Stimulated activated CD4-positive, alpha-beta T cell treated with anti-CD3 and anti-CD28 coated beads, Interleukin-4, amount 100 ng/mL, for 4 hours (primary cell): ENCODE data around the gene ATP5MC2.
A peak's percentile ranks its signal among the peaks of the same experiment; 100 is the strongest.
"Not testable (repeated sequence)": the region's sequence is repeated elsewhere in the genome, so short reads cannot be mapped to it uniquely, and the experiment has no call there.

Experiments used
- DNase-seq, 2 experiments: peaks; one replicate each; pipeline ENCODE4 v3.0.0-alpha.2; 2020

The ATP5MC2 gene

DNA sequence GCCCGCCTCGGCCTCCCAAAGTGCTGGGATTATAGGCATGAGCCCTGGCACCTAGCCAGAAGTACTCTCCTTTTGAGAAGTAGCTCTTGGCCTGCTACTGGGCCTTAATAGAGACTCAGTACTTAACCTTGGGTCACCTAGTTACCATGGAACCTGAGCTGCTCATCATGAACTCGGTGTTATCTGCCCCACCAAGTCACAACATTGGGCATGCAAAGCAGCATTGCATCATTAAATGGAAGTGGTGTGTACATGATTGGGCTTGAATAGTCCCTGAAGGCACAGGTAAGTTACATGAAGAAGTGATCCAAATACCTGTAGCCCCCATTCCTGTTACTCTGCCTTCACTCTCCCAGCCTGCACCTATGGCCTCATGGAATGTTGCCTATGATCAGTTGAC is 31.8 kb downstream of the ATP5MC2 start:
- DNase-seq, result no peak

DNA sequence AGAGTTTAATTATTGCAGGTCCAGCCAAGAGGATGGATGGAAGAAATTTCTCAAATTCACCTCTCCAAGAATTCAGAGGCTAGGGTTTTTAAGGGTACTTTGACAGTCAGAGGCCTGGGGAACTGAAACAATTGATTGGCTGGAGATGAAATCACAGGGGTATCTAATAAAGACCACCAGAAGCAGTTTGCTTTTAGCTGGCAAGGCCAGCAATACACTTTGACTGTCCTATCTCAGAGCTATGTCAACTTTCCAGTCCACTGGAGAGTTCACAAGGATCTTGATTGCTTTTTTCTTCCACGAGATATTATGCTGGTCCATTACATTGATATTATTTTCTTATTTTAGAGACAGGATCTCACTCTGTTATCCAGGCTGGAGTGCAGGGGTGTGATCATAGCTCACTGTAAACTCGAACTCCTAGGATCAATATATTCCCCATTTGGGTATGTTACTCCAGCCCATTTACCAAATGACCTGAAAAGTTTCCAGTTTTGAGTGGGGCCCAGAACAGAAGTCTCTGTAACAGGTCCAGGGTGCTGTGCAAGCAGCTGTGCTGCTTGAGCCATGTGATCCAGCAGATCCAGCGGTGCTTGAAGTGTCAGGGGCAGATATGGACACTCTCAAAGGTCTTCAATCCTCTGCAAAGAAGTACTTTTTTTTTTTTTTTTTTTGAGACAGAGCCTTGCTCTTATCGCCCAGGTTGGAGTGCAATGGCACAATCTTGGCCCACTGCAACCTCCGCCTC is 32.5 kb downstream of the ATP5MC2 start:
- no peak for DNase-seq

DNA sequence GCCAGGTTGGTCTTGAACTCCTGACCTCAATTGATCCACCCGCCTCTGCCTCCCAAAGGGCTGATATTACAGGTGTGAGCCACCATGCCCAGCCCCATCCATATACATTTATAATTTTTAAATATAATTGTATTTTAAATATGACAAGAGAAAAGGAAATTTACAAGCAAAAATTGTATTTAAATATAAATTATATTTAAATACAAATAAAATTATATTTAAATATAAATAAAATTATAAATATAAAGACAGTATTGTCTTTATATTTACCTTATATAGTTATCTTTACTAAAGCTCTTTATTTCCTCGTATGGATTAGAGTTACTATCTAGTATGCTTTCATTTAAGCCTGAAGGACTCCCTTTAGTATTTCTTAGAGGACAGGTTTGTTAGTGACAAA is 37.8 kb downstream of the ATP5MC2 start:
- DNase-seq, result no peak

DNA sequence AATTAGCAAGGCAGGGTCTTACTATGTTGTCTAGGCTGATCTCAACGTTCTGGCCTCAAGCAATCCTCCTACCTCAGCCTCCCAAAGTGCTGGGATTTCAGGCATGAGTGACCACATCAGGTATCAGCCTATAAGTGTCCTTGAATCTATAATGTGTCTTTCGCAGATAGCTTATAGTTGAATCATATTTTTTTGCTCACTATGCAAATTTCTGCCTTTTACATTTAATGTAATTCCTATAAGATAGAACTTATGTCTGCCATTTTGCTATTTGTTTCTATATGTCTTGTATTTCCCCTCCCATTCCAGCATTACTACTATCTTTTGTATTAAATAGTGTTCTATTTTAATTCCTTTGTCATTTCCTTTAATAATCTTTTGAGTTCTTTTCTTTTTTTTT is 39.2 kb downstream of the ATP5MC2 start:
- no peak for DNase-seq

DNA sequence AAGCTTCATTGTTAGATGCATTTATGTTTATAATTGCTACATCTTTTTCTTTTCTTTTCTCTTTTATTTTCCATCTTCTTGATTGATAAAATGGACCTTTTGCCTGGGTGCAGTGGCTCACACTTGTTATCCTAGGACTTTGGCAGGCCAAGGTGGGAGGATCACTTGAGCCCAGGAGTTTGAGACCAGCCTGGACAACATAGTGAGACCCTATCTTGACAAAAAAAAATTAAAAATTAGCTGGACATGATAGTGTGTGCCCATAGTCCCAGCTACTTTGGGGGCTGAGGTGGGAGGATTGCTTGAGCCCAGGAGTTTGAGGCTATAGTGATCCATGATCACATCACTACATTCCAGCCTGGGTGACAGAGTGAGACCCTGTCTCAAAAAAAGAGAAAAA is 40.2 kb downstream of the ATP5MC2 start:
- DNase-seq, result not testable (repeated sequence)

DNA sequence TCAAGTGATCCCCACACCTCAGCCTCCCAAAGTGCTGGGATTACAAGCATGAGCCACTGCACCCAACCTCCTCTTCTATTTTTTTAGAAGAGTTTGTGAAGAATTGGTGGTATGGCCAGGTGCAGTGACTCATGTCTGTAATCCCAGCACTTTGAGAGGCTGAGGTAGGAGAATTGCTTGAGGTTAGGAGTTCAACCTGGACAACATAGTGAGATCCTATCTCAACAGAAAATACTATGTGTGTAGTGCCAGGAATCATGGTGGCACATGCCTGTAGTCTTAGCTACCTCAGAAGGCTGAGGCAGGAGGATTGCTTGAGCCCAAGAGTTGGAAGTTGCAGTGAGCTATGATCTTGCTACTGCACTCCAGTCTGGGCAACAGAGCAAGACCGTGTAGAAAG is 44.2 kb downstream of the ATP5MC2 start:
- DNase-seq, result no peak

DNA sequence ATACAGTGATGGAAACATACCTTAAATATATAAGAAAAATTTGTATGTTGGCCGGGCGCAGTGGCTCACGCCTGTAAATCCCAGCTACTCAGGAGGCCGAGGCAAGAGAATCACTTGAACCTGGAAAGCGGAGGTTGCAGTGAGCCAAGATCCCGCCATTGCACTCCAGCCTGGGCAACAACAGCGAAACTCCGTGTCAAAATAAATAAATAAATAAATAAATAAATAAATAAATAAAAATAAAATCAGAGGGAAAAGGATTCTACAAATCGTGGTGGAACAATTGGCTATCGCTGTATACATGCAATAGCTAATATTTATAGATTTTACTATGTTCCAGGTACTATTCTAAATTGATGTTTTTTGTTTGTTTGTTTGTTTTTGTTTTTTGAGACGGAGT is 48.0 kb downstream of the ATP5MC2 start:
- no peak for DNase-seq

DNA sequence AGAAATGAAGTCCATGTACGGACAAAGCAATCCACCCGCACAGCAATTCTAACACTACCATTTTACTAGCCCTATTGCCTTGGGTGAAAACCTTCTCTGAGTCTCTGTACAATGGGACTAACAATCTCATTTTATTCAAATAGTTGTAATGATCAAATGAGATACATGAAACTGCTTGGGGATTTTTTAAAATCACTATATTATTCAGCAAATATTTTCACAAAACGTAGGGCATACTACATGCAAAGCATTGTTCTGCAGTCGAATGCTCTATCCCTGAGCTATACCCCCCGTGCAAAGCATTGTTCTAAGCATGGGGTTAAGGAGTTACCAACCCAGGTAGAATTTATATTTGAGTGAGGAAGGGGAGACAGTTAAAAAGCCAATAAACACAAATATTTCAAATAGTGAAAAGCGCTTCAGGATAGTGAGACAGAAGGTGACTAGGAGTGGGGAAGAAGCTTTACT is 49.1 kb downstream of the ATP5MC2 start:
- DNase-seq, result no peak

DNA sequence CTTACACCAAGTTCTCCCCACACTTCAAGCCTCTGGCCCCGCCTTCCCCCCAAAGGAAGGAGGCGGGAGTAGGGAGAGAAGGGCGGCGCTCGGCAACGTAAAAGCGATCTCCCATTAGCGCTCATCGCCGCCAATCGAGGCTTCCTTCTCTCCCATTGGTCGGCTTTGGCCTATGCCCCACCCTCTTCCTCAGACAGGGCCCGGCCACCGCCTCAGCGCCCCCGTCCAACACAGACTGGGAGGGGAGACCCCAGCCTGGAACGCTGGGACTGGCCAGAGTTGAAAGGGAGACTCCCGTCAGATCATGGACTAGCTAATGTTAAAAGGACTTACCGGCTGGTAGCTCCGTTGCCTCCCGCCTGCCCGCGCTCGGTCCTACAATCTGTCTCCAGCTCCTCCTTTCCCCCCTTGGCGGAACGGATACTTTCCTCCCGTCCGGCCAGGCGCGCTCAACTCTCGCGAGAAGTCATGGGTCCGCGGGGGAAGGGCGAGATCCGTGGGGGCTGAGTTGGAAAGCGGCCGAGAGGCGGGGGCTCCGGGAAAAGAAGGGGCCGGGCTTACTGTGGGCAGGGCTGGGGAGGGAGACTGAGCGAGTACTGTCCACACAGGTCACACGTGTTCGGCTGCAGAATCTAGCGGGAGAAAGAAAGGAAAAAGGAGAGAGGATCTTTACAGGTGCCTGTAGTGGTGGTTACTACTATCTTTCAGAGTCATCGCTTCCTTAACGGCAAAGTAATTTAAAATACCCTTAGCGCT is 49.8 kb downstream of the ATP5MC2 start, which contains the start of gene ATF7:
Gene ATF7, minus strand, starts transcription at position 437 of the 756 bp plus-strand sequence. CDS start 25,382 bp downstream, outside the sequence.
- DNase-seq, result peak; percentile 96 to 98

DNA sequence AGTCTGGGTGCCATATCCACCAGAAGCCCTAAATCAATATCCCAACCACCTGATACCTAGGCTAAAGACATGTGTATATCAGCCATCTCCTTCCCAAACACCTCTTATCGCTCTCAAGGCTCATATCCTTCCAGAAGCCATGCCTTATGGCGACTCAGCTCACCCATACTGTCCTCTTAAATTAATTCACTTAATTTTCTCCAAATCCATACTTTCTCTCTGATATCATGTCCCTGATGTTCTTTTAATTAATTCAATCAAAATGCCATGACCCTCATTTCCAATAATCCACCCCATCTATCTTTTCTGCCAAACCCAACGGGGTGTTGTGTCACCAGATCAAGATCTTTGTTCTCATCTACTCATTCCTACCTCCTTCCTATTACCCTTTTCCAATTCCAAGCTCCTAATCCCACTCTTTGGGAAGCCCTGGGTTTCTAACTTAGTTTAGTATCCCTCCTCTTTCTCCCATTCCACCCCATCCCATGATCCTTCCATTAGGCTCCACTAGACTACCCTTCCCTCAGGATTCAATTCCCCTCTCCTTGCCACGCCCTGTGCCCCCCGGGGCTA is 50.4 kb downstream of the ATP5MC2 start:
- DNase-seq, result no peak

DNA sequence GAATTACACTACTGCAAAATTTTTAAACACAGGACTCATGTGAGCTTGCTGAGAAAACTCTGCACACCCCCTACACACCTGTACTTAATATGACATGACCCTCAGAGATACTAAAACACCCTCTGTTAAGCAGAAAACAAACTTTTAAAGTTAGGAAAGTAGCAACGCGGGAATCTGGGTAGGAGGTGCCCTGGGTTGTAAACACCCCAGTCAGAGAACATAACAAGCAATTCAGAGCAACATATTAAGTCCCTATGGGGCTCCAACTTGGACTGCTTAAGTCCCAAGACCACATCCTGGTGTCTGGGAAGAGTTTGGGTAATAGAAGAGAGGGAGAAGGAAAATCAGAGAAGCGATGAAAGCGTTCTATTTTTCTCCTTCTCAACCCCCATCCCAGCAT is 50.9 kb downstream of the ATP5MC2 start:
- no peak for DNase-seq

DNA sequence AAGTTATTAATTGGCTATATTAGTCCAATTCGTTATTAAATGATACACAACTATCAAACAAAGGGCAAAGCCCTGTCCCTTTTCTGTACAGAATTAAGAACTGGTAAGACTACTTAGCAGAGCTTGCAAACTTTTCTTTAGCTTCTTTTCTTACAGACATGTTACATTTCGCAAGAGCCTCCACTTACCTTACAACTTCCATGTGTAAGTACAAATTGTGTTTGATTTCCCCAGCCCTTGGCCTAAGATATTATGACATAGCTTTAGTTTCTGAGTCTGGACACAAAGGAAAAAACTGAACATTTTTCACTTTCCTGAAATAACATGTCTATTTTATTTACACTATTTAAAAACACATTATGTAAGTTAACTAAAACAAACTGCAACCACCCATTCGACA is 51.4 kb downstream of the ATP5MC2 start:
- DNase-seq, result no peak

DNA sequence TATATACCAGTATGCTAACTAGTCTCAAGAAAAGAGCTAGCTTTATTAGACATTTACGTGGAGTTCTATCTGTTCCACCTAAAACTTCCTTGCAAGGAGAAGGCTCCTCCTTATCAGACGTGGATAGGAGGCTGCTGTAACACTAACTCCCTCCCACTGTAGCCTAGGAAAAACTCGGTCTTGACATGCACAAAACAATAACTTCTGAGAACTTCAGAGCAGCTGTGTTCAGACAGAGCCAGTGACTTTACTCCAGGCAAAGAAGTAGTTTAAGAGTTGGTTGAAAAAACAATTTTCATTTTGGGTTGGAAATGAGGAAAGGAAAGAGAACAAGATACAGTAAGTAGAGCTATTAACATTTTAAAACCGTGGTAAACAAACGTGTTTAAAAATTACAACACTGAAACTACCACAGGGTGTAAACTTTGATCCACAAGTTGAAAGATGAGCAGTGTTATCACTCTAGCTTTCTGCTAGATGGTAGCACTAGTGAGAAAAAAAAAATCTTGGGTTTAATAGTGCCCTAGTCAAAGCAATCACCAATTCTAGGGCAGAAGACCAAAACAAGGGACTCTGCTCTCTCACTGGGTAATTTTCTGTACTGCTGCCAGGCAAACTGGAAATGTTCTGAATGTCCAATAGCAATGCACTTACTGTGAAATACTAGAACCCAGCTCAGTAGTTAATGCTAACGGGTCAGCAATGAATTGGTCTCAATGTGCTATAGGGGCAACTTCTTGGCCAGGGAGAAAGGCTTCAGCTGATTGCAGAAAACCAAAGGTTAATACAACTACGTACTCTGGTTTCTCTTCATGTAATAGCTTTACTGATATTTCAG is 52.1 kb downstream of the ATP5MC2 start:
- DNase-seq, result no peak

DNA sequence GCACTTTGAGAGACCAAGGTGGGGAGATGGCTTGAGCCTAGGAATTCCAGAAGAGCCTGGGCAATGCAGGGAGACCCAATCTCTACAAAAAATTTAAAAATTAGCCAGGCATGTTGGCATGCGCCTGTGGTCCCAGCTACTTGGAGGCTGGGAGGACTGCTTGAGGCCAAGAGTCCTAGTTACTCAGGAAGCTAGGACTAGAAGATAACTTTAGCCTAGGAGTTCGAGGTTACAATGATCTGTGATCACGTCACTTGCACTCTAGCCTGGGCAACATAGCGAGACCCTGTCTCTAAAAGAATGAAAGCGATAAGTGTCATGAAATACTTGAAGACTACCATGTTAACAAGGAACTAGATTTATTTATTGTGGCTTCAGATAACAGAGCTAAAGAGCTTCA is 53.2 kb downstream of the ATP5MC2 start:
- no peak for DNase-seq

DNA sequence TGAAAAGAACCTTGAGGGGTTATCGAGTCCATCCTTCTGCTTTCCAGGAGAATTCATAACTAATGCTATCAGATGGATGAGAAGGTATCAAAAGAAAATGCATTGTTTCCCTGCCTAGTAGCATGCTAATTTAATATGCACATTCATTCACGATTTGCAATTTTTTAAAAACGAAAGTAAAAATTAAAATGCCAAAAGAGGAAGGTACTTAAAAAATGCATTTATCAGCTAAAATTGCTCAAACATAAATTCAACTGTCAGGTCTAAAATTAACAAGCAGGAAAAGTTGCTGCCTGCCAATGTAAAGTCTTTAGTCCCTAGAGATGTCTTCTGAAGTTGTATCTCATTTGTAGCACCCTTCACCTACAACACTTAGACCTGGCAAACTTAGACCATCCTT is 57.6 kb downstream of the ATP5MC2 start:
- DNase-seq, result no peak

DNA sequence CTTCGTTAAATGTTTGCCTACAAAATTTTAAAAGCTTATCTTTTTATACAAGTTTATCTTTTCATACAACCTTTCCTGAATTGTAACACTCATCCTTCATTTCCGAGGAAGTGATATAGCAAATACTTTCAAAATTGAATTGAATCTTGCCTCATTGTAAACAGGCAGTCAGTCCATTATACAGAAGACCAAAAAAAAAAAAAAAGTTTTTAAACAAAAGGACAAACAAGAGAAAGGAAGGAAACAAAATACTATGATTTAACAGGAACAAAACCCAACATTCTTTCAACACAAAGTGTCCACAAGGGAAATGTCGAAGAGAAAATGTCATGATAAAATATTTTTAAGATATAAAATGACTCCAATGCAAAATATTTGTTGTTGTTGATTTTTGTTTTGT is 58.2 kb downstream of the ATP5MC2 start:
- no peak for DNase-seq

DNA sequence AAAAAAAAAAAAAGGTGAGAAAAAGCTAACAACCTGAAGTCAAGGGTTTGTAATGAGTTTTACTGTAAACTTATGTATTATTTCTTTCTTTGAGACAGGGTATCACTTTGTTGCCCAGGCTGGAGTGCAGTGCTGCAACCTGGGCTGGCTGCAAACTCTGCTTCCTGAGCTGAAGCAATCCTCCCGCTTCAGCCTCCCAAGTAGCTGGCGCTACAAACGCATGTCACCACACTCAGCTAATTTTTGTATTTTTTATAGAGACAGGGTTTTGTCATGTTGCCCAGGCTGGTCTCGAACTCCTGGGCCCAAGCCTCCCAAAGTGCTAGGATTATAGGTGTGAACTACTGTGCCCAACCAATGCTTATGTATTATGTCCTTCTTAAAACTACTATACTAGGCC is 58.9 kb downstream of the ATP5MC2 start:
- DNase-seq, result no peak
